OCI-LY3 (cell line): ENCODE measurements around the gene SOCS7.

ENCODE experiments used
- EZH2phosphoT487 ChIP-seq: fragments of 200-600 bp; shearing (Covaris generic); IDR thresholded peaks from 2 replicates; pipeline ENCODE4 v1.6.1; 2018; ENCODE audit warnings: antibody characterized with exemption, mixed run types, low read depth
- TF ChIP-seq, protein P1 (sequence below): fragments of 200-600, 300-600 bp; sonication (generic); IDR thresholded peaks from 2 replicates; pipeline ENCODE4 v1.5.1; 2014; ENCODE audit warnings: antibody characterized with exemption, low read length, low read depth

DNA sequence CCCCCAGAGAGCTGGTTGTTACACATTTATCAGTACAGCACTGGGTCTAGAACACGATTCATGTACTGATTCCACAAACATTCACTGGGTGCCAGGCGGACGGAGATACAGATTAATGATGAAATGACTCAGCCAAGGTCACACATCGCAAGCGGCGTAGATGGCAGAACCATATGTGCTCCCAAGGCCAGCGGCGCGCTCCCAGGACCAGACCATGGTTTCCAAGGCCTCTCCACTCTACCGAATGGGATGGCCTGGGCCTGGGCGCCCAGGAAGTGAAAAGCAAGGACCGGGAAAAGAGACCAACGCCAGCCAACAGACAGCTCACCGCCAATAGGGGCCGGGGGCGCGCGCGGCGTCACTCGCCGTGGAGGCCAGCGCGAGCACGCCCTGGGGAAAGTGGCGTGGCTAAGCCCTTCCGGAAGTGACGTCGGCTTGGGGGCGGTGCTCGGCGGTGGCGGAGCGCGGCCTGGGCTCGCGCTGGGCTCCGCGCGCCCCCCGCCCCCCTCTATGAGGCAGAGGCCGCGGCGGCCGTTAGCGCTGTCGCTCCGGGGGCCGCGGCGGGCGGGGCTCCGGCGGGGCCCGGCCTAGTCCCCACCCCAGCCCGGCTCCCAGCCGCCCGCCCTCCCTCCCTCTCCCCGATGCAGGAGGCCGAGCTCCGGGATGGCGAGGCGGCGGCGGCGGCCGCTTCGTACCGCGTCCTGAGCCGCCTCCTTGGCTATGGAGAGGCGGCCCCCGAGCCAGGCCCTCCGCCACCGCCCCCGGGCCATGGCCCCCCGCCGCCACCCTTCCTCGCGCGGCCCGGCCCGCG is at the start of gene SOCS7:
- TF ChIP-seq, protein P1, sequence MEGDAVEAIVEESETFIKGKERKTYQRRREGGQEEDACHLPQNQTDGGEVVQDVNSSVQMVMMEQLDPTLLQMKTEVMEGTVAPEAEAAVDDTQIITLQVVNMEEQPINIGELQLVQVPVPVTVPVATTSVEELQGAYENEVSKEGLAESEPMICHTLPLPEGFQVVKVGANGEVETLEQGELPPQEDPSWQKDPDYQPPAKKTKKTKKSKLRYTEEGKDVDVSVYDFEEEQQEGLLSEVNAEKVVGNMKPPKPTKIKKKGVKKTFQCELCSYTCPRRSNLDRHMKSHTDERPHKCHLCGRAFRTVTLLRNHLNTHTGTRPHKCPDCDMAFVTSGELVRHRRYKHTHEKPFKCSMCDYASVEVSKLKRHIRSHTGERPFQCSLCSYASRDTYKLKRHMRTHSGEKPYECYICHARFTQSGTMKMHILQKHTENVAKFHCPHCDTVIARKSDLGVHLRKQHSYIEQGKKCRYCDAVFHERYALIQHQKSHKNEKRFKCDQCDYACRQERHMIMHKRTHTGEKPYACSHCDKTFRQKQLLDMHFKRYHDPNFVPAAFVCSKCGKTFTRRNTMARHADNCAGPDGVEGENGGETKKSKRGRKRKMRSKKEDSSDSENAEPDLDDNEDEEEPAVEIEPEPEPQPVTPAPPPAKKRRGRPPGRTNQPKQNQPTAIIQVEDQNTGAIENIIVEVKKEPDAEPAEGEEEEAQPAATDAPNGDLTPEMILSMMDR: no peak
- no peak for TF ChIP-seq EZH2phosphoT487
